ENCODE results near the gene DHFR. TPM values are rescaled to one million over a fixed set of nuclear protein-coding genes. Genes with fewer than 3 reads are reported as not detected.

DHFR gene
- total RNA-seq, result 30.5 TPM

DNA sequence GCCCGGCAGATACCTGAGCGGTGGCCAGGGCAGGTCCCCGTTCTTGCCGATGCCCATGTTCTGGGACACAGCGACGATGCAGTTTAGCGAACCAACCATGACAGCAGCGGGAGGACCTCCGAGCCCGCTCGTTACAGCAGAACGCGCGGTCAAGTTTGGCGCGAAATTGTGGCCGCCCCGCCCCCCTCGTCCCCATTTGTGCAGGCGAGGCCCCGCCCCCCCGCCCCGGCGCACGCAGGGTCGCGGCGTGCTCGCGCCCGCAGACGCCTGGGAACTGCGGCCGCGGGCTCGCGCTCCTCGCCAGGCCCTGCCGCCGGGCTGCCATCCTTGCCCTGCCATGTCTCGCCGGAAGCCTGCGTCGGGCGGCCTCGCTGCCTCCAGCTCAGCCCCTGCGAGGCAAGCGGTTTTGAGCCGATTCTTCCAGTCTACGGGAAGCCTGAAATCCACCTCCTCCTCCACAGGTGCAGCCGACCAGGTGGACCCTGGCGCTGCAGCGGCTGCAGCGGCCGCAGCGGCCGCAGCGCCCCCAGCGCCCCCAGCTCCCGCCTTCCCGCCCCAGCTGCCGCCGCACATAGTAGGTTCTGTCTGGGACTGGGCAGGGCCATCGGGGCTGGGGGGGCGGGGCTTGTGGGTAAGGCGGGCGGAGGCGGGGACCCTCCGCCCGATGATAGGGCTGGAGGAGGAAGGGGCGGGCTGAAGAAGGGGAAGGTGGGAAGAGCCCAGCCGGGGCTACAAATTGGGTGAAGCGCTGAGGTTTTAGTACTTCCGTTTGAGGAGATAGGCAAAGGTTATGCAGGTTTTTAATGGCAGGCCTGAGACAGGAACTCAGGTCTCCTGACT, at the start of gene DHFR, which contains the start of gene MSH3:
TSS of gene DHFR (minus strand) at position 593 of the 840 bp plus-strand sequence. CDS start at position 99, 494 bp downstream.
TSS of gene MSH3 (plus strand) at position 262 of the 840 bp plus-strand sequence. CDS start at position 338, 76 bp downstream.

Other genes starting within 250 kb of the DHFR start
- gene ZFYVE16, start 246.9 kb downstream of the DHFR start, total RNA-seq, result 103 TPM
- 12.6 TPM for gene FAM151B, start 166.9 kb downstream of the DHFR start, total RNA-seq
- not detected for gene ANKRD34B, start 84.7 kb downstream of the DHFR start, total RNA-seq
- 37.8 TPM for gene MSH3, start 331 bp downstream of the DHFR start, total RNA-seq

Measured in camera-type eye (tissue), 1 donor.